ENCODE data around the gene AIP. TPM values are rescaled to one million over a fixed set of nuclear protein-coding genes. Genes with fewer than 3 reads are reported as not detected.

AIP gene
- total and polyA plus RNA-seq, 9 of the 15 experiments (the other 6 are each of a cell fraction or from before 2014, with no cell fraction given) = 5.2 to 92.5 (median 52.7) TPM

DNA sequence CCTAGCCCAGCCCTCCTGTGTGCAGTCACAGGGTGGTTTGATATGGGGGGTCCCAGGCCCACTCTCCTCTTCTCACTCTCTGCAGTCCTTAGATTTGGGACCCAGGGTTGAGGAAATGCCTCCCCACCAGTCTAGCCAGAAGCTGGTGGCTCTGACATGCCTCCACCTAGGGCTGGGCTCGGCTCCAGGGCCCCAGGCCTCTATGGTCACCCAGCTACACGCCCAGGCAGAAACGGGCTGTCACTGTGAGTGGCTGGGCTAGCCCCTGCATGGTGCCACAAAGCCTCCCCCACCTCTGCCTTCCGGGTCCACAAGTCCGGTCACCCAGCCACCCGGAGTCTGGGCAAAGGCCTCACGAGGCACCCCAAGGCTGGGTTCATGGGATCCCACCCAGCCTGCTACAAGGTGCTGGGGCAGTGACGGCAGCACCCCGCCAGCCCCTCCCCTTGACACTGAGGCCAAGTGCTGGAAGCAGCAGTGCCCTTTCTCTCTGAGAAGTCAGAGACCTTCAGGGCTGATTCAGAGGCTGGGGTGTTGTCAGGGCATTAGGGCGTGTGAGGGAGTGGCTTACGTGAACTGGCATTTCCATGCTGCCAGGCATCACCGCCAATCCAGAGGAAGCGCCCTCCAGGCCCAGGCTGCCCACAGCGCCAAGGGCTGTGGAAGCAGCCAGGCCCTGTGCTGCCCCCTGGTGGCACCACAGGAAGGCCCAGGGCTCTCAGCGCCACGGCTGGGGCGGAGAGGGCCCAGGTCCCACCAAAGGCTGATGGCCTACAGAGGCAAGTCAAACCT is 23.0 kb downstream of the AIP start (continued):
- TF ChIP-seq, protein P1, sequence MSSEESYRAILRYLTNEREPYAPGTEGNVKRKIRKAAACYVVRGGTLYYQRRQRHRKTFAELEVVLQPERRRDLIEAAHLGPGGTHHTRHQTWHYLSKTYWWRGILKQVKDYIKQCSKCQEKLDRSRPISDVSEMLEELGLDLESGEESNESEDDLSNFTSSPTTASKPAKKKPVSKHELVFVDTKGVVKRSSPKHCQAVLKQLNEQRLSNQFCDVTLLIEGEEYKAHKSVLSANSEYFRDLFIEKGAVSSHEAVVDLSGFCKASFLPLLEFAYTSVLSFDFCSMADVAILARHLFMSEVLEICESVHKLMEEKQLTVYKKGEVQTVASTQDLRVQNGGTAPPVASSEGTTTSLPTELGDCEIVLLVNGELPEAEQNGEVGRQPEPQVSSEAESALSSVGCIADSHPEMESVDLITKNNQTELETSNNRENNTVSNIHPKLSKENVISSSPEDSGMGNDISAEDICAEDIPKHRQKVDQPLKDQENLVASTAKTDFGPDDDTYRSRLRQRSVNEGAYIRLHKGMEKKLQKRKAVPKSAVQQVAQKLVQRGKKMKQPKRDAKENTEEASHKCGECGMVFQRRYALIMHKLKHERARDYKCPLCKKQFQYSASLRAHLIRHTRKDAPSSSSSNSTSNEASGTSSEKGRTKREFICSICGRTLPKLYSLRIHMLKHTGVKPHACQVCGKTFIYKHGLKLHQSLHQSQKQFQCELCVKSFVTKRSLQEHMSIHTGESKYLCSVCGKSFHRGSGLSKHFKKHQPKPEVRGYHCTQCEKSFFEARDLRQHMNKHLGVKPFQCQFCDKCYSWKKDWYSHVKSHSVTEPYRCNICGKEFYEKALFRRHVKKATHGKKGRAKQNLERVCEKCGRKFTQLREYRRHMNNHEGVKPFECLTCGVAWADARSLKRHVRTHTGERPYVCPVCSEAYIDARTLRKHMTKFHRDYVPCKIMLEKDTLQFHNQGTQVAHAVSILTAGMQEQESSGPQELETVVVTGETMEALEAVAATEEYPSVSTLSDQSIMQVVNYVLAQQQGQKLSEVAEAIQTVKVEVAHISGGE (CRISPR knock-in tag; IDR thresholded peaks at IDR 0.05) = no peak
- no peak for TF ChIP-seq ZNF263 (CRISPR knock-in tag; IDR thresholded peaks at IDR 0.05; ENCODE audit: borderline replicate concordance)
- no peak for TF ChIP-seq NCOA2 (IDR thresholded peaks at IDR 0.05; ENCODE audit: partially characterized antibody in 2 of 2)
- TF ChIP-seq ZNF239 (CRISPR knock-in tag; IDR thresholded peaks at IDR 0.05) = no peak
- no peak for TF ChIP-seq SRF (CRISPR knock-in tag; IDR thresholded peaks at IDR 0.05)
- no peak for TF ChIP-seq PHF21A (IDR thresholded peaks at IDR 0.05; ENCODE audit: borderline replicate concordance, low read depth)
- TF ChIP-seq FOXA1 (IDR thresholded peaks at IDR 0.05; ENCODE audit: borderline replicate concordance) = no peak
- TF ChIP-seq CBFB (CRISPR knock-in tag; IDR thresholded peaks at IDR 0.05) = peak; percentile 86
- TF ChIP-seq SIN3A (IDR thresholded peaks at IDR 0.05; ENCODE audit: borderline replicate concordance in 2 of 2, control insufficient read depth in 1 of 2, low read depth in 2 of 2, low read length in 2 of 2) = no peak
- peak; percentile 50; the same call in 1 of the 2 replicates for TF ChIP-seq ZNF583 (CRISPR knock-in tag; IDR thresholded peaks at IDR 0.05)
- TF ChIP-seq, protein P2, sequence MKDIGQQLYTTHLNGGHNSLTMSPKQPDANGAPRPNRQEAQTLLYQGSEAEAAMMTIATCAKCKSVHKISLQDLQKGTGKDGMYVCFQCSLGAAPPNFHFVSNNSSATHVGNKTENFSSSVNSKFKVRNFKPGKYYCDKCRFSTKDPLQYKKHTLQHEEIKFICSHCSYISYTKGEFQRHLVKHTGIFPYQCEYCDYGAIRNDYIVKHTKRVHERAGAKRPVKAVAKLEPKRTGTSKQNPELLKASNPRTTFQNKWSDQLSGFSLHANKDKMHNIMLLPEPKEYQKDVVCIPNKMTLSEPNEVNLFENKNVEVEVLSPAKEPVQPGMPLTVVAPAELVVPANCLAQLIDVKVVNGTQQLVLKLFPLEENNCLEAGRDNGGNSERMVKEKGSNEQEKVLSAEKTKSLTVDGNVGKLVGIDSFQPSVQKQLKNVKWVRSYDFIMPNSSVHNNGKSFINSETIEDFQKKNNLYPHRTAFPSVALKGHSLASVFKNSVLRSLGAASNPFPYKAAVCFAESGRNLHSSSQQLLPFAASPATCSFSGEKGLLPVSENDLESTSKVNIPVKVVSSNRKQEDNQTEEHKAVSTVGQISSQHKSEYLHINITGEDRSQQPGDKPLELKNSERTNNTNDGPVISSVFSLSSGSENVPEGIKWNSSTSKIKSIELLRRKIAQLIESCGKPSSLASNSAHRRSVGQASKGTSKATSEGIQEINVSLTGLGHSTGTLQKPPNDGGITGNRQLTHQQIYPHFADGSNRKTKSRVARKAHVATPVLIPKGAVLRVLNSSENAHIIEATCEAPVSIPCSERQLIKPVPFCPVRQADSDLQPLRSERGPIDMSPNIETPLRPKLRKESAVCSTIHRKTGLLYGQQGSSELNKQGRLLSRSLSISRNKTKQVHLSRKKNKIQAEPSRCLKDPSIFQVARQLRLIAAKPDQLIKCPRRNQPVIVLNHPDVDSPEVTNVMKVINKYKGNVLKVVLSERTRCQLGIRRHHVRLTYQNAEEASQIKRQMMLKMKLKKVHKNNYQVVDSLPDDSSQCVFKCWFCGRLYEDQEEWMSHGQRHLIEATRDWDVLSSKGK (CRISPR knock-in tag; IDR thresholded peaks at IDR 0.05) = no peak
- no peak for TF ChIP-seq FOXP1 (CRISPR knock-in tag; IDR thresholded peaks at IDR 0.05)
- TF ChIP-seq, protein P3, sequence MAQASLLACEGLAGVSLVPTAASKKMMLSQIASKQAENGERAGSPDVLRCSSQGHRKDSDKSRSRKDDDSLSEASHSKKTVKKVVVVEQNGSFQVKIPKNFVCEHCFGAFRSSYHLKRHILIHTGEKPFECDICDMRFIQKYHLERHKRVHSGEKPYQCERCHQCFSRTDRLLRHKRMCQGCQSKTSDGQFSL (CRISPR knock-in tag; IDR thresholded peaks at IDR 0.05) = 0 out of 2 replicates have a peak, but pooled peaks have one; percentile 22
- TF ChIP-seq, protein P3 (tag; IDR thresholded peaks at IDR 0.05) = no peak
- TF ChIP-seq RUNX1 (IDR thresholded peaks at IDR 0.05; ENCODE audit: low read depth) = no peak

Measured in K562 (cell line).